Neural crest cell (in vitro differentiated cells): ENCODE data around the gene TRPM4. TPM values are rescaled to one million over a fixed set of nuclear protein-coding genes. Genes with fewer than 3 reads are reported as not detected.

Experiments
- DNase-seq: peaks from one replicate; pipeline ENCODE4 v3.0.0; 2021; ENCODE audit warnings: low read depth, mixed read lengths, low spot score
- H3K27ac Mint-ChIP-seq: one replicate; pipeline ENCODE4 v1.8.0; 2021; ENCODE audit warnings: mild to moderate bottlenecking, mixed read lengths; ENCODE audit not compliant: unreplicated experiment
- H3K27me3 Mint-ChIP-seq: 2 replicates; pipeline ENCODE4 v1.8.0; 2021; ENCODE audit warnings: low read depth, mild to moderate bottlenecking, mixed read lengths
- H3K36me3 Mint-ChIP-seq: 2 replicates; pipeline ENCODE4 v1.8.0; 2021; ENCODE audit warnings: low read depth, mild to moderate bottlenecking, mixed read lengths
- H3K4me1 Mint-ChIP-seq: 2 replicates; pipeline ENCODE4 v1.8.0; 2021; ENCODE audit warnings: mixed read lengths
- H3K4me3 Mint-ChIP-seq: one replicate; pipeline ENCODE4 v1.8.0; 2021; ENCODE audit warnings: mild to moderate bottlenecking, mixed read lengths
- H3K9me3 Mint-ChIP-seq: 2 replicates; pipeline ENCODE4 v1.8.0; 2021; ENCODE audit warnings: mixed read lengths
- total RNA-seq: library from RNA; stranded (reverse); gene quantifications from 2 replicates; pipeline ENCODE4 v1.2.1, GENCODE V29; 2021
- TF ChIP-seq, protein P1 (sequence below): fragments of 200-600 bp; sonication (generic); conservative IDR thresholded peaks from 2 replicates; pipeline ENCODE4 v1.5.0; 2021; ENCODE audit warnings: antibody characterized with exemption, mild to moderate bottlenecking

TRPM4 gene
- total RNA-seq, 1 donor from 2014 or later: 8.1 TPM

DNA sequence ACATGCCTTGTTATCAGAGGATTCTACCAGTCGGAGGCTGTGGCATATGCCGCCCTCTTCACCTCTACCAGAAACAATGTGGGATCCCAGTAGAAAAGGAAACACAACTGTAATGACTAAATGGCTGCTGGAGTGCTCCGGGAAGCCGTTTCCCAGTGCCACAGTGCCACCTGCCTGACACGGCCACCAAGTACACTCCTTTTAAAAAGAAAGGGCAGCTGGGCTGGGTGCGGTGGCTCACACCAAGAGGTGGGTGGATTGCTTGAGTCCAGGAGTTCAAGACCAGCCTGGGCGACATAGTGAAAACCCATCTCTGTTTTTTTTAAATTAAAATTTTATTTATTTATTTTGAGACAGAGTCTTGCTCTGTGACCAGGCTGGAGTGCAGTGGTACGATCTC is 67.3 kb downstream of the TRPM4 start:
- H3K4me1 Mint-ChIP-seq: peaks cover 5% of the 10 kb centered on the region
- no peaks in the 10 kb centered on the region for H3K9me3 Mint-ChIP-seq
- H3K27me3 Mint-ChIP-seq: no peaks in the 10 kb centered on the region
- H3K4me3 Mint-ChIP-seq: no peak overlapping the region
- H3K27ac Mint-ChIP-seq: no peak overlapping the region
- DNase-seq: no peak
- no peaks in the 10 kb centered on the region for H3K36me3 Mint-ChIP-seq
- TF ChIP-seq, protein P1, sequence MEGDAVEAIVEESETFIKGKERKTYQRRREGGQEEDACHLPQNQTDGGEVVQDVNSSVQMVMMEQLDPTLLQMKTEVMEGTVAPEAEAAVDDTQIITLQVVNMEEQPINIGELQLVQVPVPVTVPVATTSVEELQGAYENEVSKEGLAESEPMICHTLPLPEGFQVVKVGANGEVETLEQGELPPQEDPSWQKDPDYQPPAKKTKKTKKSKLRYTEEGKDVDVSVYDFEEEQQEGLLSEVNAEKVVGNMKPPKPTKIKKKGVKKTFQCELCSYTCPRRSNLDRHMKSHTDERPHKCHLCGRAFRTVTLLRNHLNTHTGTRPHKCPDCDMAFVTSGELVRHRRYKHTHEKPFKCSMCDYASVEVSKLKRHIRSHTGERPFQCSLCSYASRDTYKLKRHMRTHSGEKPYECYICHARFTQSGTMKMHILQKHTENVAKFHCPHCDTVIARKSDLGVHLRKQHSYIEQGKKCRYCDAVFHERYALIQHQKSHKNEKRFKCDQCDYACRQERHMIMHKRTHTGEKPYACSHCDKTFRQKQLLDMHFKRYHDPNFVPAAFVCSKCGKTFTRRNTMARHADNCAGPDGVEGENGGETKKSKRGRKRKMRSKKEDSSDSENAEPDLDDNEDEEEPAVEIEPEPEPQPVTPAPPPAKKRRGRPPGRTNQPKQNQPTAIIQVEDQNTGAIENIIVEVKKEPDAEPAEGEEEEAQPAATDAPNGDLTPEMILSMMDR: peak; percentile 56

DNA sequence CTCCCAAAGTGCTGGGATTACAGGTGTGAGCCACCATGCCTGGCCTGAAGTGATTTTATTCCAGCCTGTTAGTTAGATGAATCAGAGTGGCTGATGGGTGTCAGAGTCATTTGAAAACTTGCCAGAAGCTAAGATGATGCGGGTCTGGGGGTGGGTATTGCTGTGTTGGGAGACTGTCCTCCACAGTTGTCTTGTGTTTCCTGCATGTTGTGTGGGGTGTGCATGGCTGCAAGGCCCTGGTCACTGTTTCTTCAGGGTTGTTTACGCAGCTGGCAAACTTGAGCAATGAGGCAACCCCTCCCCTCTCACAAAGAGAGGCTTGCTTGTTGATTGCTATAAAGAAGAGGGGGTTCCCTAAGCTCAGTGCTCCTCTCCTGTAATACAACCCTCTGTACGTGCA is 71.8 kb downstream of the TRPM4 start:
- peaks cover 5% of the 10 kb centered on the region for H3K4me1 Mint-ChIP-seq
- TF ChIP-seq, protein P1: no peak
- no peaks in the 10 kb centered on the region for H3K36me3 Mint-ChIP-seq
- H3K9me3 Mint-ChIP-seq: no peaks in the 10 kb centered on the region
- H3K27me3 Mint-ChIP-seq: peaks cover 6% of the 10 kb centered on the region
- H3K4me3 Mint-ChIP-seq: no peak overlapping the region
- no peak for DNase-seq
- H3K27ac Mint-ChIP-seq: no peak overlapping the region

DNA sequence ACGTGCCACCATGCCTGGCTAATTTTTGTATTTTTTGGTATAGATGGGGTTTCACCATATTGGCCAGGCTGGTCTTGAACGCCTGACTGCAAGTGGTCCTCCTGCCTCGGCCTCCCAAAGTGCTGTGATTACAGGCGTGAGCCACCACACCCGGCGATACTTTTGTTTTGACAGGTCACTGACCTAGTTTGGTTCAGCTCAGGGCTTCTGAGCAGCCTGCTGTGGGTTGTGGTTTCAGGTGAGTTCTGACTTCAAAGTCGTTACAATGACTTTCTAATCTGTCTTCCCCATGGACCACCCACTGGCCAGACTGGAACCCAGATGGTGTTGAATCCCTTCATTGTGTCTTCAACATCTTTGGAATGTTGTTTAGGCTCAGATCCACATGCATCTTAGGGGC is 73.8 kb downstream of the TRPM4 start:
- TF ChIP-seq, protein P1: no peak
- Mint-ChIP-seq H3K4me3 (no peak overlapping the region), H3K27ac (no peak overlapping the region), H3K4me1 (no peaks in the 10 kb centered on the region), H3K36me3 (no peaks in the 10 kb centered on the region), H3K27me3 (peaks cover 24% of the 10 kb centered on the region), H3K9me3 (no peaks in the 10 kb centered on the region)
- DNase-seq: no peak

DNA sequence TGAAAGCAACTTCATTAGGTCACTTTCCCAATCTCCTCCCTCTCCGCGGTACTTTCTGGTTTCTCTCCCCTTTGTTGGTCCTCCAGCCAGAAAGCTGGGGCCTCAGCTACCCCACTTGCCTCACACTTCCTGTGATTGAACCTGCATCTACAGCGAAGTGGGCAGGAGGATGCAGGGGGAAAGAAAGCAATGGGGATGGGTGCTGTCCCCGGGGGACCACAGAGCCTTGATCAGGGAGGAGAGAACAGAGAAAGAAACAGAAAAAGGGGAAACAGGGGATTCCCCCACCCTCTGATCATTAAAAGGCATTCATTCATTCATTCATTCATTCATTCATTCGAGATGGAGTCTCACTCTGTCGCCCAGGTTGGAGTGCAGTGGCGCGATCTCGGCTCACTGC is 74.2 kb downstream of the TRPM4 start:
- no peak overlapping the region for H3K27ac Mint-ChIP-seq
- peaks cover 27% of the 10 kb centered on the region for H3K27me3 Mint-ChIP-seq
- no peaks in the 10 kb centered on the region for H3K4me1 Mint-ChIP-seq
- no peaks in the 10 kb centered on the region for H3K36me3 Mint-ChIP-seq
- no peak for DNase-seq
- H3K4me3 Mint-ChIP-seq: no peak overlapping the region
- no peaks in the 10 kb centered on the region for H3K9me3 Mint-ChIP-seq
- TF ChIP-seq, protein P1: no peak

DNA sequence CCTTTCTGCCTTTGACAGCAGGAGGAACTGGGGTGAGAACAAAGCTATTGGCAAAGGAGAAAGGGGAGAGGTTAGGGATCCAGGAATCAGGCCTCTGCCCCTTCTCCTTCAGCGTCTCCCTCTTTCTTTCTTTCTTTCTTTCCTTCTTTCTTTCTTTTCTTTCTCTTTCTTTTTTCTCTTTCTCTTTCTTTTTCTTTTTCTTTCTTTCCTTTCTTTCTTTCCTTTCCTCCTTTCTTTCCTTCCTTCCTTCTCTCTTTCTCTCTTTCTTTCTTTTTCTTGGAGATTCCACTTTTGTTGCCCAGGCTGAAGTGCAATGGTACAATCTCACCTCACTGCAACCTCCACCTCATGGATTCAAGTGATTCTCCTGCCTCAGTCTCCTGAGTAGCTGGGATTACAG is 75.6 kb downstream of the TRPM4 start:
- H3K27me3 Mint-ChIP-seq: peaks cover 32% of the 10 kb centered on the region
- TF ChIP-seq, protein P1: no peak

DNA sequence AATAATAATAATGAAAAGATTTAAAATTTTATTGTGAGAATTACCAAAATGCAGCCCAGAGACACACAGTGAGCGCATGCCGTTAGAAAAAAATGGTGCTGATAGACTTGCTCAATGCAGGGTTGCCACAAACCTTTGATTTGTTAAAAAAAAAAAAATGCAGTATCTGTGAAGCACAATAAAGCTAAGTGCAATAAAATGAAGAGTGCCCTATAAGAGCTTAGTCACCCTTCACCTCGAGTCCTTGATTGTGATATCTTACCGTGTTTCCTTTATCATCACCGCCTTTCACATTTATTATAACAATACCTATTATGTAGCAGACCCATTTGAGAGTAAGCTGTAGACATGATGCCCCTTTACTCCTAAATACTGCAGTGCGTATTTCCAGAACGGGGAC is 84.2 kb downstream of the TRPM4 start:
- TF ChIP-seq, protein P1: no peak
- Mint-ChIP-seq H3K36me3 (no peaks in the 10 kb centered on the region), H3K27ac (no peak overlapping the region), H3K9me3 (no peaks in the 10 kb centered on the region), H3K4me1 (no peaks in the 10 kb centered on the region), H3K27me3 (peaks cover 10% of the 10 kb centered on the region), H3K4me3 (no peak overlapping the region)
- no peak for DNase-seq

More for the DNA sequence above, 75.6 kb downstream of the TRPM4 start:
- Mint-ChIP-seq H3K4me3 (no peak overlapping the region), H3K36me3 (no peaks in the 10 kb centered on the region), H3K9me3 (no peaks in the 10 kb centered on the region), H3K27ac (no peak overlapping the region), H3K4me1 (no peaks in the 10 kb centered on the region)
- DNase-seq: no peak
